H1 (cell line): Measurements from ENCODE around the gene NCBP1. TPM values are rescaled to one million over a fixed set of nuclear protein-coding genes. Genes with fewer than 3 reads are reported as not detected.

ENCODE experiments used
- CTCF ChIA-PET: fragments of 300-600 bp; sonication (Branson Sonifier 250); formaldehyde crosslinking; loops from one replicate; lab custom pipeline; 2021; ENCODE audit not compliant: partially characterized antibody; lab: Charles Lee
- POLR2A ChIA-PET: fragments of 300-600 bp; sonication (Branson Sonifier 250); formaldehyde crosslinking; loops from one replicate; lab custom pipeline; 2021; ENCODE audit warnings: inconsistent platforms; ENCODE audit not compliant: partially characterized antibody; lab: Charles Lee
- DNase-seq, 2 experiments: peaks; one replicate each; pipeline versions ENCODE4 v3.0.0 to v3.0.0-alpha.2; 2010 to 2022; ENCODE audit warnings: low spot score in 2 of 2, low read depth in 1 of 2, mixed read lengths in 1 of 2
- FAIRE-seq: peaks from 2 replicates; lab custom pipeline; 2011; peaks lifted over from hg19 to GRCh38; lab: Jason Lieb, UNC
- H2AFZ ChIP-seq: 2 replicates; pipeline ENCODE4 v1.8.1; 2012; ENCODE audit warnings: low read length, inconsistent platforms
- H2AK5ac ChIP-seq: 2 replicates; pipeline ENCODE4 v1.6.1; 2013; ENCODE audit warnings: low read depth, low read length
- H2BK120ac ChIP-seq: replicated peaks from 2 replicates; pipeline ENCODE3; 2013; ENCODE audit warnings: low read depth, low read length, inconsistent platforms
- H2BK12ac ChIP-seq: 2 replicates; pipeline ENCODE4 v1.6.1; 2013; ENCODE audit warnings: low read depth, low read length
- H2BK15ac ChIP-seq: 2 replicates; pipeline ENCODE4 v1.6.1; 2013; ENCODE audit warnings: low read length
- H2BK20ac ChIP-seq: 2 replicates; pipeline ENCODE4 v1.6.1; 2013; ENCODE audit warnings: low read length
- H2BK5ac ChIP-seq: 2 replicates; pipeline ENCODE4 v1.6.1; 2013; ENCODE audit warnings: low read depth, low read length
- H3K14ac ChIP-seq: 2 replicates; pipeline ENCODE4 v1.6.1; 2013; ENCODE audit warnings: inconsistent platforms; ENCODE audit not compliant: insufficient read length
- H3K18ac ChIP-seq: 2 replicates; pipeline ENCODE4 v1.6.1; 2013; ENCODE audit warnings: low read length; ENCODE audit errors: extremely low read depth
- H3K23ac ChIP-seq: 2 replicates; pipeline ENCODE4 v1.6.1; 2013; ENCODE audit warnings: inconsistent platforms; ENCODE audit not compliant: insufficient read length
- H3K23me2 ChIP-seq: 2 replicates; pipeline ENCODE4 v1.6.1; 2013; ENCODE audit warnings: low read depth, low read length
- H3K27ac ChIP-seq: 2 replicates; pipeline ENCODE4 v1.6.1; 2011; ENCODE audit warnings: low read depth, low read length, inconsistent platforms
- H3K27me3 ChIP-seq, 4 experiments: replicated peaks in 1 of 4; 1 replicate in 1 of 4; 2 replicates in 3 of 4; pipeline versions ENCODE4 v1.6.1 to v1.8.1; 2011 to 2013; ENCODE audit warnings: low read length in 3 of 4, mild to moderate bottlenecking in 3 of 4, inconsistent platforms in 2 of 4, mixed read lengths in 2 of 4, moderate library complexity in 1 of 4; ENCODE audit not compliant: control insufficient read depth in 3 of 4, insufficient read depth in 3 of 4; ENCODE audit errors: extremely low read depth in 1 of 4
- H3K36me3 ChIP-seq, 4 experiments: 2 replicates each; pipeline versions ENCODE4 v1.6.1 to v1.8.1; 2011 to 2013; ENCODE audit warnings: mild to moderate bottlenecking in 4 of 4, low read length in 3 of 4, moderate library complexity in 2 of 4, control low read depth in 1 of 4, inconsistent platforms in 1 of 4; ENCODE audit not compliant: insufficient read depth in 4 of 4, control insufficient read depth in 2 of 4
- H3K4ac ChIP-seq: replicated peaks from 2 replicates; pipeline ENCODE3; 2013; ENCODE audit warnings: low read length, low read depth, mixed read lengths, inconsistent platforms; ENCODE audit not compliant: insufficient read length
- H3K4me1 ChIP-seq, 4 experiments: replicated peaks in 1 of 4; 1 replicate in 1 of 4; 2 replicates in 3 of 4; pipeline versions ENCODE4 v1.6.1 to v1.8.1; 2011 to 2013; ENCODE audit warnings: low read length in 3 of 4, inconsistent platforms in 2 of 4, mixed read lengths in 1 of 4; ENCODE audit not compliant: insufficient read depth in 4 of 4, control insufficient read depth in 3 of 4
- H3K4me2 ChIP-seq, 2 experiments: 2 replicates each; pipeline versions ENCODE4 v1.6.1 to v1.8.1; 2011 to 2013; ENCODE audit warnings: low read depth in 2 of 2, low read length in 2 of 2, control low read depth in 1 of 2, inconsistent platforms in 1 of 2, mild to moderate bottlenecking in 1 of 2; ENCODE audit not compliant: insufficient read depth in 1 of 2
- H3K4me3 ChIP-seq, 4 experiments: fragments of 200-600, 300-600 bp in 1 of 4; sonication (generic), shearing (Covaris generic), sonication (Bioruptor Twin) in 1 of 4; 2 replicates each; pipeline versions ENCODE4 v1.5.1 to v1.8.1; 2011 to 2016; ENCODE audit warnings: low read length in 4 of 4, low read depth in 3 of 4, control low read depth in 2 of 4, inconsistent platforms in 2 of 4, mild to moderate bottlenecking in 2 of 4, mixed read lengths in 1 of 4, moderate library complexity in 1 of 4; ENCODE audit not compliant: insufficient read depth in 2 of 4; ENCODE audit errors: extremely low read depth in 1 of 4
- H3K56ac ChIP-seq: replicated peaks from 2 replicates; pipeline ENCODE3; 2013; ENCODE audit warnings: low read depth, mild to moderate bottlenecking, mixed read lengths, low read length, inconsistent platforms; ENCODE audit not compliant: insufficient read length
- H3K79me1 ChIP-seq: 2 replicates; pipeline ENCODE4 v1.6.1; 2013; ENCODE audit warnings: low read depth, low read length, control low read depth
- H3K79me2 ChIP-seq, 2 experiments: 2 replicates each; pipeline versions ENCODE4 v1.6.1 to v1.8.1; 2012 to 2013; ENCODE audit warnings: low read length in 2 of 2, mild to moderate bottlenecking in 2 of 2, inconsistent platforms in 1 of 2; ENCODE audit not compliant: insufficient read depth in 2 of 2, control insufficient read depth in 1 of 2
- H3K9ac ChIP-seq, 4 experiments: replicated peaks in 1 of 4; 1 replicate in 1 of 4; 2 replicates in 3 of 4; pipeline versions ENCODE4 v1.6.1 to v1.8.1; 2011 to 2013; ENCODE audit warnings: low read depth in 3 of 4, low read length in 3 of 4, control low read depth in 2 of 4, mild to moderate bottlenecking in 2 of 4, moderate library complexity in 2 of 4, inconsistent platforms in 1 of 4; ENCODE audit errors: extremely low read depth in 1 of 4
- H3K9me3 ChIP-seq, 2 experiments: 2 replicates each; pipeline versions ENCODE4 v1.6.1 to v1.8.1; 2012 to 2013; ENCODE audit warnings: mild to moderate bottlenecking in 2 of 2, moderate library complexity in 2 of 2, control low read depth in 1 of 2, inconsistent platforms in 1 of 2, low read depth in 1 of 2, low read length in 1 of 2, mixed read lengths in 1 of 2; ENCODE audit not compliant: insufficient read depth in 2 of 2
- H4K20me1 ChIP-seq, 2 experiments: replicated peaks in 1 of 2; 2 replicates each; pipeline versions ENCODE3 to v1.8.1; 2011 to 2013; ENCODE audit warnings: inconsistent platforms in 2 of 2, low read length in 2 of 2, mild to moderate bottlenecking in 1 of 2; ENCODE audit not compliant: insufficient read depth in 2 of 2, control insufficient read depth in 1 of 2
- H4K5ac ChIP-seq: 2 replicates; pipeline ENCODE4 v1.6.1; 2013; ENCODE audit warnings: low read length, low read depth, mixed read lengths, inconsistent platforms; ENCODE audit not compliant: insufficient read length
- H4K8ac ChIP-seq: 2 replicates; pipeline ENCODE4 v1.8.0; 2013; ENCODE audit warnings: mild to moderate bottlenecking, moderate library complexity, low read length, inconsistent platforms; ENCODE audit not compliant: insufficient read depth; ENCODE audit errors: extremely low read depth
- H4K91ac ChIP-seq: replicated peaks from 2 replicates; pipeline ENCODE3; 2013; ENCODE audit warnings: low read length, mixed read lengths, inconsistent platforms; ENCODE audit not compliant: insufficient read length
- CREB1 ChIP-seq: IDR thresholded peaks from 2 replicates; pipeline ENCODE4 v1.6.1; 2012; ENCODE audit warnings: inconsistent platforms
- CTCF ChIP-seq, 3 experiments: IDR thresholded peaks; 1 replicate in 2 of 3; 2 replicates in 1 of 3; pipeline versions ENCODE4 v1.5.1 to v1.6.1; 2011; ENCODE audit warnings: low read length in 3 of 3, mild to moderate bottlenecking in 3 of 3, inconsistent platforms in 2 of 3, low read depth in 1 of 3, moderate library complexity in 1 of 3; ENCODE audit not compliant: insufficient read depth in 1 of 3; ENCODE audit errors: control extremely low read depth in 1 of 3
- E2F6 ChIP-seq: IDR thresholded peaks from 2 replicates; pipeline ENCODE4 v1.6.1; 2012; ENCODE audit warnings: inconsistent platforms
- RAD21 ChIP-seq, 2 experiments: IDR thresholded peaks in 1 of 2; conservative IDR thresholded peaks in 1 of 2; 2 replicates each; pipeline ENCODE4 v1.6.1; 2011; ENCODE audit warnings: low read depth in 2 of 2, low read length in 2 of 2, improper control_type of control experiment in 1 of 2, inconsistent platforms in 1 of 2, mild to moderate bottlenecking in 1 of 2, moderate library complexity in 1 of 2
- SP4 ChIP-seq: IDR thresholded peaks from 2 replicates; pipeline ENCODE4 v1.6.1; 2012; ENCODE audit warnings: low read length, inconsistent platforms
- SUZ12 ChIP-seq: fragments of 200-600 bp; sonication (generic); IDR thresholded peaks from 2 replicates; pipeline ENCODE4 v1.6.1; 2012; ENCODE audit warnings: mild to moderate bottlenecking, inconsistent platforms, low read length, moderate library complexity, mixed read lengths
- YY1 ChIP-seq: IDR thresholded peaks from 2 replicates; pipeline ENCODE4 v1.6.1; 2011; ENCODE audit warnings: low read depth, mild to moderate bottlenecking, low read length
- WGBS, 2 experiments: shearing (Covaris generic) in 1 of 2; methylation state at CpG; one replicate each; pipeline versions ENCODE4 v1.1.6 to v1.1.7; 2013 to 2015; ENCODE audit warnings: low lambda C conversion rate in 2 of 2, mixed read lengths in 2 of 2, inconsistent platforms in 1 of 2, low coverage in 1 of 2, missing lambda C conversion rate in 1 of 2; ENCODE audit not compliant: insufficient replicate concordance in 2 of 2, insufficient coverage in 1 of 2, insufficient read length in 1 of 2; ENCODE audit errors: extremely low coverage in 1 of 2, missing lambda C conversion rate in 1 of 2; 5-methylcytosine and 5-hydroxymethylcytosine counted together
- polyA plus RNA-seq, 7 experiments: library from polyadenylated mRNA; depleted of rRNA in 3 of 7; stranded (reverse) in 5 of 7; unstranded in 2 of 7; fragments of >200 nt in 5 of 7; fragments of 200-250 nt in 2 of 7; gene quantifications; 1 replicate in 5 of 7; 2 replicates in 1 of 7; 4 replicates in 1 of 7; pipeline versions ENCODE4 v1.2.1 to v1.2.3, GENCODE V29; 2011 to 2013; ENCODE audit warnings: missing spikeins in 2 of 7, mixed read lengths in 2 of 7
- total RNA-seq: library from RNA; stranded (reverse); fragmentation: NEBNext Ultra II Directional; extraction: Animal tissue kit (Norgen Biotek cat#: 25700); gene quantifications from 2 replicates; pipeline ENCODE4 v1.2.1, GENCODE V29; 2021

NCBP1 gene
- total and polyA plus RNA-seq, 2 of the 8 experiments (the other 6 are each of a cell fraction or from before 2014, with no cell fraction given): 14.7 to 54.0 TPM

- no peak overlapping the region for H4K8ac ChIP-seq
- H2AFZ ChIP-seq: no peak overlapping the region
- 28% methylated on average over 9 of the region's 9 CpGs; no CpG with 5 or more reads in 1 of the 2 experiments for WGBS, 2 experiments
- H3K9me3 ChIP-seq: no peaks in the 10 kb centered on the region
- H2BK12ac ChIP-seq: 0 out of 2 replicates have a peak overlapping the region, but pooled peaks have one; percentile 32
- peak; percentile 87 for FAIRE-seq
- no peak overlapping the region for H4K5ac ChIP-seq
- no peaks in the 10 kb centered on the region for H3K36me3 ChIP-seq
- no peaks in the 10 kb centered on the region for H3K79me2 ChIP-seq
- CTCF ChIA-PET: interaction anchor here (1.0 to 3.3 kb wide), 4 partner anchors 30 to 191 kb away, joined by 5 to 14 read pairs (median 6); no protein-coding TSS in a partner anchor
- no peak overlapping the region for H3K27ac ChIP-seq
- no peak overlapping the region for H2BK20ac ChIP-seq
- no peak overlapping the region for H3K56ac ChIP-seq
- H2BK15ac ChIP-seq: no peak overlapping the region
- TF ChIP-seq RAD21 (IDR thresholded peaks at IDR 0.05 in 1 of 2, conservative IDR thresholded peaks at IDR 0.05 in 1 of 2; ENCODE audit: low read depth in 2 of 2, low read length in 2 of 2): peak; percentile 88 to 93
- TF ChIP-seq YY1: peak; percentile 40; the same call in 1 of the 2 replicates
- peak; percentile 25; the same call in 1 of the 2 replicates for TF ChIP-seq SP4
- TF ChIP-seq CREB1: 0 out of 2 replicates have a peak, but pooled peaks have one; percentile 10
- TF ChIP-seq E2F6: no peak
- no peak for TF ChIP-seq SUZ12
- peak; percentile 39 to 80 (median 74) for TF ChIP-seq CTCF (IDR thresholded peaks at IDR 0.05; ENCODE audit: control extremely low read depth in 1 of 3, insufficient read depth in 1 of 3, low read depth in 1 of 3, low read length in 3 of 3)
- TF ChIP-seq, all 59 proteins: peak for 5
- Histone ChIP-seq H4K20me1 (peaks cover 0 to 2% of the 10 kb centered on the region in 2 experiments), H3K27me3 (0 out of 7 replicates have a peak, but pooled peaks cover 0 to 1% (median 0%) of the 10 kb centered on the region in 4 experiments), H3K14ac (no peak overlapping the region), H2AK5ac (no peak overlapping the region), H4K91ac (no peak overlapping the region), H3K23me2 (no peaks in the 10 kb centered on the region), H2BK5ac (no peak overlapping the region), H2BK120ac (no peak overlapping the region), H3K4me1 (peaks cover 0 to 9% (median 1%) of the 10 kb centered on the region in 4 experiments; a peak in 3 of 7 replicates), H3K4ac (no peak overlapping the region), H3K9ac (no peak overlapping the region), H3K23ac (no peak overlapping the region), H3K18ac (no peak overlapping the region), H3K79me1 (no peaks in the 10 kb centered on the region), H3K4me3 (peak overlapping the region in 2 of 4 experiments; percentile 17 to 33; a peak in 1 of 8 replicates), H3K4me2 (peak overlapping the region; percentile 62 to 63)
- peak in 1 of 2 experiments; percentile 58 for DNase-seq
- POLR2A ChIA-PET: no interaction called here
Measured at GRCh38 chr9:97710356-97711222, 77.0 kb downstream of the NCBP1 start.
